ENCODE measurements around the gene IRF5. TPM values are rescaled to one million over a fixed set of nuclear protein-coding genes. Genes with fewer than 3 reads are reported as not detected.
"Not testable (repeated sequence)": the region's sequence is repeated elsewhere in the genome, so short reads cannot be mapped to it uniquely, and the experiment has no call there.

Gene IRF5
- total RNA-seq, 2 donors from 2014 or later, result 5.8 to 10.3 TPM

GRCh38 chr7:128989961-128990360, 52.2 kb downstream of the IRF5 start:
- DNase-seq (ENCODE audit: low spot score), result no peak
- intact Hi-C loops (cut with DNase I), result no loop called here

GRCh38 chr7:128993419-128993818, 55.7 kb downstream of the IRF5 start:
- no peak for DNase-seq (ENCODE audit: low spot score)
- intact Hi-C loops (cut with DNase I), result no loop called here

DNA sequence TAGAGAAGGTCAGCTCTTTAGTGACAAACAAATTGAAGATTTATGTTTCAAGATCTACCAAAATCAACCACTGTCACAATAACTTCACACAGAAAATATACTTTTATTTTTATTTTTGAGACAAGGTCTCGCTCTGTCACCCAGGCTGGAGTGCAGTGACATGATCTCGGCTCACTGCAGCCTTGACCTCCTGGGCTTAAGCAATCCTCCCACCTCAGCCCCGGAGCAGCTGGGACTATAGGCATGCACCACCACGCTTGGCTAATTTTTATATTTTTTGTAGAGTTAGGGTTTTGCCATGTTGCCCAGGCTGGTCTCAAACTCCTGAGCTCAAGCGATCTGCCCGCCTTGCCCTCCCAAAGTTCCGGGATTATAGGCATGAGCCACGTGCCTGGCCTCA, 56.8 kb downstream of the IRF5 start:
- intact Hi-C loops (cut with DNase I); DNase-seq (ENCODE audit: low spot score): not testable (repeated sequence)

GRCh38 chr7:128997181-128997580, 59.5 kb downstream of the IRF5 start:
- intact Hi-C loops (cut with DNase I), result no loop called here
- no peak for DNase-seq (ENCODE audit: low spot score)

Other genes with a start within 250 kb of the IRF5 start
- 100 to 1,000 TPM; 262 to 393 TPM for gene CALU, start 198.6 kb upstream of the IRF5 start, total RNA-seq
- not detected for gene OPN1SW, start 162.1 kb upstream of the IRF5 start, total RNA-seq
- gene CCDC136, start 146.0 kb upstream of the IRF5 start, total RNA-seq, result 10 to 100 TPM; 13.3 to 23.1 TPM
- 100 to 1,000 TPM; 440 to 856 TPM for gene FLNC, start 107.5 kb upstream of the IRF5 start, total RNA-seq
- 100 to 1,000 TPM; 106 to 115 TPM for gene ATP6V1F, start 75.1 kb upstream of the IRF5 start, total RNA-seq
- gene KCP, start 27.2 kb upstream of the IRF5 start, total RNA-seq, result 1 to 10 TPM in 1 of 2 donors, under 1 TPM in 1; 0.95 to 1.3 TPM
- gene TNPO3, start 117.2 kb downstream of the IRF5 start, total RNA-seq, result 10 to 100 TPM; 25.4 to 27.9 TPM
- 1 to 10 TPM; 5.2 to 6.3 TPM for gene TSPAN33, start 206.8 kb downstream of the IRF5 start, total RNA-seq